ENCODE results near the gene ZNF292. TPM values are rescaled to one million over a fixed set of nuclear protein-coding genes. Genes with fewer than 3 reads are reported as not detected.

Gene ZNF292
- total and polyA plus RNA-seq, 2 donors (not counting 3 experiments of a cell fraction or from before 2014, with no cell fraction given) = 3.5 to 24.9 TPM

DNA sequence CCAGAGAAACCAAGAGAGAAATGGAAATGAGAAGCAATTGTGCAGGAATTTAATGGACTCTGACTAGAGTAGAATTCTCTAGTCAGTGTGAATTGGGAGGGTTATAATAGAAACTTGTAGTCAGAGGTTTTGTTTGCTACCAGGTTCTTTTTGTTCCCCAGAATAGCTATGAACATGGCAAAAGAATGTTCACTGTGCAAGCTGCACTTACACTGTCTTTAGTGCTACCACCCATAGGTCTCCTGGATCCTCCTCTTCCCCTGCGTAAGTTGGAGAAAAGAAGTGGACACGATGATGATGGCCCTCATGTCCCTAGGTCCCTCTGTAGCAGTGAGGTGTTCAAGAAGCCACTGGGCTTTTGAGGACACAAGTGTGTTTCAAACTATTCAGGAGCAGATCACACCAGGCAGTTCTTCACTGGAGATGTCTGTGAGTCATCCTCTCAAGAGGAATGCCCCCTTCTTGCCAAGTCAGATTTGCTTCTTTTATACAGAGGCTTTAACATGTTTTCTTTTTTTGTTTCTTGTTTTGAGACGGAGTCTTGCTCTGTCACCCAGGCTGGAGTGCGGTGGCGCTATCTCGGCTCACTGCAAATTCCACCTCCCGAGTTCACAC, 119.4 kb downstream of the ZNF292 start:
- H3K79me2 ChIP-seq (ENCODE audit: control insufficient read depth, insufficient read depth, low read length) = no peaks in the 10 kb centered on the region
- FAIRE-seq = no peak

More for the DNA sequence above, 119.4 kb downstream of the ZNF292 start:
- dilution Hi-C loops (cut with MboI; ENCODE audit: extremely low pct_ligation_motif_present, low sequenced_read_pairs) (no loop called here), intact Hi-C loops (cut with micrococcal nuclease) (no loop called here)
- Histone ChIP-seq H2AFZ (ENCODE audit: low read depth, low read length) (no peak overlapping the region), H3K9ac (replicated peaks; ENCODE audit: extremely low read depth, insufficient read depth, low read length) (no peak overlapping the region), H3K9me3 (replicated peaks; ENCODE audit: control insufficient read depth, insufficient read depth, low read length) (no peaks in the 10 kb centered on the region), H3K9me1 (replicated peaks; ENCODE audit: control insufficient read depth, extremely low read depth, insufficient read depth, low read length) (no peaks in the 10 kb centered on the region), H3K36me3 (ENCODE audit: control insufficient read depth in 2 of 2, extremely low read depth in 1 of 2, insufficient read depth in 2 of 2, low read length in 2 of 2) (no peaks in the 10 kb centered on the region), H3K27me3 (ENCODE audit: control insufficient read depth in 2 of 2, insufficient read depth in 2 of 2, low read length in 2 of 2) (peaks cover 0 to 4% of the 10 kb centered on the region in 2 experiments), H4K20me1 (replicated peaks; ENCODE audit: control insufficient read depth, extremely low read depth, insufficient read depth, low read length) (no peaks in the 10 kb centered on the region), H3K4me3 (replicated peaks in 1 of 3; ENCODE audit: insufficient read depth in 1 of 3, low read depth in 1 of 3, low read length in 3 of 3) (no peak overlapping the region), H3K4me1 (ENCODE audit: control insufficient read depth, extremely low read depth, insufficient read depth, low read length) (no peaks in the 10 kb centered on the region), H3K4me2 (ENCODE audit: insufficient read depth, low read length) (no peak overlapping the region), H3K27ac (ENCODE audit: insufficient read depth, low read depth, low read length) (no peak overlapping the region)
- ChIA-PET POLR2A (no interaction called here), CTCF (interaction anchor here (1.6 kb wide), 1 partner anchor 136 kb away, joined by 6 read pairs; no protein-coding TSS in a partner anchor)
- TF ChIP-seq JUN (IDR thresholded peaks at IDR 0.05; ENCODE audit: borderline replicate concordance, insufficient read depth, insufficient read length, low read depth) = no peak
- no peak for TF ChIP-seq GATA2 (IDR thresholded peaks at IDR 0.05; ENCODE audit: insufficient read depth, insufficient read length, low read depth, low read length)
- TF ChIP-seq, protein P1, sequence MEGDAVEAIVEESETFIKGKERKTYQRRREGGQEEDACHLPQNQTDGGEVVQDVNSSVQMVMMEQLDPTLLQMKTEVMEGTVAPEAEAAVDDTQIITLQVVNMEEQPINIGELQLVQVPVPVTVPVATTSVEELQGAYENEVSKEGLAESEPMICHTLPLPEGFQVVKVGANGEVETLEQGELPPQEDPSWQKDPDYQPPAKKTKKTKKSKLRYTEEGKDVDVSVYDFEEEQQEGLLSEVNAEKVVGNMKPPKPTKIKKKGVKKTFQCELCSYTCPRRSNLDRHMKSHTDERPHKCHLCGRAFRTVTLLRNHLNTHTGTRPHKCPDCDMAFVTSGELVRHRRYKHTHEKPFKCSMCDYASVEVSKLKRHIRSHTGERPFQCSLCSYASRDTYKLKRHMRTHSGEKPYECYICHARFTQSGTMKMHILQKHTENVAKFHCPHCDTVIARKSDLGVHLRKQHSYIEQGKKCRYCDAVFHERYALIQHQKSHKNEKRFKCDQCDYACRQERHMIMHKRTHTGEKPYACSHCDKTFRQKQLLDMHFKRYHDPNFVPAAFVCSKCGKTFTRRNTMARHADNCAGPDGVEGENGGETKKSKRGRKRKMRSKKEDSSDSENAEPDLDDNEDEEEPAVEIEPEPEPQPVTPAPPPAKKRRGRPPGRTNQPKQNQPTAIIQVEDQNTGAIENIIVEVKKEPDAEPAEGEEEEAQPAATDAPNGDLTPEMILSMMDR (IDR thresholded peaks at IDR 0.05; ENCODE audit: extremely low read depth in 1 of 2, insufficient read depth in 1 of 2, low read depth in 1 of 2, low read length in 2 of 2) = no peak
- no peak for TF ChIP-seq FOS (IDR thresholded peaks at IDR 0.05; ENCODE audit: borderline replicate concordance, insufficient read depth, low read length)
- no peak for TF ChIP-seq MYC (IDR thresholded peaks at IDR 0.05; ENCODE audit: low read depth, low read length)
- TF ChIP-seq, protein P2, sequence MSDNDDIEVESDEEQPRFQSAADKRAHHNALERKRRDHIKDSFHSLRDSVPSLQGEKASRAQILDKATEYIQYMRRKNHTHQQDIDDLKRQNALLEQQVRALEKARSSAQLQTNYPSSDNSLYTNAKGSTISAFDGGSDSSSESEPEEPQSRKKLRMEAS (IDR thresholded peaks at IDR 0.05; ENCODE audit: insufficient read depth, insufficient read length) = no peak
- no peak for TF ChIP-seq POLR2A (IDR thresholded peaks at IDR 0.05; ENCODE audit: low read depth, low read length)
- TF ChIP-seq EZH2 (IDR thresholded peaks at IDR 0.05; ENCODE audit: borderline replicate concordance, low read depth, low read length, severe bottlenecking) = no peak
- TF ChIP-seq POLR2AphosphoS5 (IDR thresholded peaks at IDR 0.05; ENCODE audit: insufficient read depth, low read depth, low read length) = no peak
- no TSS peak for BruUV-seq (replicated peaks)
- DNase-seq (ENCODE audit: low read depth, low spot score) = no peak
